ENCODE measurements around the gene SEM1.

Gene SEM1

GRCh38 chr7:96739609-96740008, 30.0 kb upstream of the SEM1 start:
- H3K4me1 ChIP-seq (ENCODE audit: control insufficient read depth in 2 of 2, insufficient read depth in 1 of 2, low read depth in 1 of 2, low read length in 2 of 2): peaks cover 0 to 4% of the 10 kb centered on the region in 2 donors
- no peak overlapping the region for H3K4ac ChIP-seq (ENCODE audit: low read length)
- H3K27me3 ChIP-seq (ENCODE audit: control insufficient read depth in 3 of 3, insufficient read depth in 3 of 3, low read depth in 1 of 3, low read length in 3 of 3): peaks cover 0 to 32% (median 0%) of the 10 kb centered on the region in 3 experiments
- no peak overlapping the region for H2BK5ac ChIP-seq (ENCODE audit: low read length)
- no peak overlapping the region for H4K91ac ChIP-seq (ENCODE audit: low read depth, low read length, poor library complexity)
- H2BK12ac ChIP-seq (ENCODE audit: low read length): no peak overlapping the region
- no peak overlapping the region for H2BK15ac ChIP-seq (ENCODE audit: low read length)
- no peak overlapping the region for H3K23ac ChIP-seq (ENCODE audit: low read depth, low read length, poor library complexity)
- no peak overlapping the region for H2AFZ ChIP-seq (ENCODE audit: low read length)
- H3K4me2 ChIP-seq (ENCODE audit: insufficient read depth, low read length, poor library complexity, severe bottlenecking): no peak overlapping the region
- no peak overlapping the region for H3K27ac ChIP-seq (replicated peaks; ENCODE audit: low read length)
- H3K18ac ChIP-seq (ENCODE audit: low read length): no peak overlapping the region
- no peak overlapping the region for H3K9ac ChIP-seq (ENCODE audit: low read depth, low read length, poor library complexity)
- WGBS, 2 donors (ENCODE audit: extremely low coverage in 2 of 2, insufficient read length in 2 of 2, insufficient replicate concordance in 1 of 2): no CpG with 5 or more reads among the region's 1 CpG
- no peak overlapping the region for H4K8ac ChIP-seq (ENCODE audit: low read depth, low read length)
- H3K36me3 ChIP-seq (replicated peaks in 1 of 2; ENCODE audit: control insufficient read depth in 2 of 2, insufficient read depth in 2 of 2, low read length in 2 of 2): no peaks in the 10 kb centered on the region
- no peak overlapping the region for H2AK5ac ChIP-seq (ENCODE audit: low read depth, low read length)
- no peak for DNase-seq (ENCODE audit: low spot score)
- H3K4me3 ChIP-seq (ENCODE audit: low read length in 2 of 2): no peak overlapping the region
- H3K79me1 ChIP-seq (ENCODE audit: low read depth, low read length): no peaks in the 10 kb centered on the region
- H3K9me3 ChIP-seq (replicated peaks in 1 of 2; ENCODE audit: control insufficient read depth in 2 of 2, insufficient read depth in 1 of 2, low read depth in 1 of 2, low read length in 2 of 2): no peaks in the 10 kb centered on the region
- no peak overlapping the region for H3K14ac ChIP-seq (ENCODE audit: low read length)
- H2BK120ac ChIP-seq (ENCODE audit: low read depth, low read length): no peak overlapping the region

GRCh38 chr7:96739167-96739566, 29.5 kb upstream of the SEM1 start:
- no peak overlapping the region for H3K18ac ChIP-seq (ENCODE audit: low read length)
- peaks cover 0 to 4% of the 10 kb centered on the region in 2 donors for H3K4me1 ChIP-seq (ENCODE audit: control insufficient read depth in 2 of 2, insufficient read depth in 1 of 2, low read depth in 1 of 2, low read length in 2 of 2)
- DNase-seq (ENCODE audit: low spot score): no peak
- no peak overlapping the region for H2BK5ac ChIP-seq (ENCODE audit: low read length)
- no peak overlapping the region for H4K8ac ChIP-seq (ENCODE audit: low read depth, low read length)
- no peak overlapping the region for H2BK120ac ChIP-seq (ENCODE audit: low read depth, low read length)
- H3K36me3 ChIP-seq (replicated peaks in 1 of 2; ENCODE audit: control insufficient read depth in 2 of 2, insufficient read depth in 2 of 2, low read length in 2 of 2): no peaks in the 10 kb centered on the region
- no peak overlapping the region for H3K4me3 ChIP-seq (ENCODE audit: low read length in 2 of 2)
- H3K9ac ChIP-seq (ENCODE audit: low read depth, low read length, poor library complexity): no peak overlapping the region
- H4K91ac ChIP-seq (ENCODE audit: low read depth, low read length, poor library complexity): no peak overlapping the region
- H3K9me3 ChIP-seq (replicated peaks in 1 of 2; ENCODE audit: control insufficient read depth in 2 of 2, insufficient read depth in 1 of 2, low read depth in 1 of 2, low read length in 2 of 2): no peaks in the 10 kb centered on the region
- no peak overlapping the region for H3K4me2 ChIP-seq (ENCODE audit: insufficient read depth, low read length, poor library complexity, severe bottlenecking)
- no peak overlapping the region for H2AFZ ChIP-seq (ENCODE audit: low read length)
- no peaks in the 10 kb centered on the region for H3K79me1 ChIP-seq (ENCODE audit: low read depth, low read length)
- no peak overlapping the region for H2BK15ac ChIP-seq (ENCODE audit: low read length)
- no peak overlapping the region for H2BK12ac ChIP-seq (ENCODE audit: low read length)
- H3K23ac ChIP-seq (ENCODE audit: low read depth, low read length, poor library complexity): no peak overlapping the region
- H3K14ac ChIP-seq (ENCODE audit: low read length): no peak overlapping the region
- no CpG with 5 or more reads among the region's 1 CpG for WGBS, 2 donors (ENCODE audit: extremely low coverage in 2 of 2, insufficient read length in 2 of 2, insufficient replicate concordance in 1 of 2)
- H3K4ac ChIP-seq (ENCODE audit: low read length): no peak overlapping the region
- peaks cover 0 to 32% (median 0%) of the 10 kb centered on the region in 3 experiments for H3K27me3 ChIP-seq (ENCODE audit: control insufficient read depth in 3 of 3, insufficient read depth in 3 of 3, low read depth in 1 of 3, low read length in 3 of 3)
- H3K27ac ChIP-seq (replicated peaks; ENCODE audit: low read length): no peak overlapping the region
- H2AK5ac ChIP-seq (ENCODE audit: low read depth, low read length): no peak overlapping the region

- no peaks in the 10 kb centered on the region for H3K9me3 ChIP-seq (replicated peaks in 1 of 2; ENCODE audit: control insufficient read depth in 2 of 2, insufficient read depth in 1 of 2, low read depth in 1 of 2, low read length in 2 of 2)
- no peak overlapping the region for H4K91ac ChIP-seq (ENCODE audit: low read depth, low read length, poor library complexity)
- H3K4me2 ChIP-seq (ENCODE audit: insufficient read depth, low read length, poor library complexity, severe bottlenecking): no peak overlapping the region
- H3K27ac ChIP-seq (replicated peaks; ENCODE audit: low read length): no peak overlapping the region
- H3K36me3 ChIP-seq (replicated peaks in 1 of 2; ENCODE audit: control insufficient read depth in 2 of 2, insufficient read depth in 2 of 2, low read length in 2 of 2): no peaks in the 10 kb centered on the region
- H3K4me1 ChIP-seq (ENCODE audit: control insufficient read depth in 2 of 2, insufficient read depth in 1 of 2, low read depth in 1 of 2, low read length in 2 of 2): peaks cover 0 to 4% of the 10 kb centered on the region in 2 donors
- H2BK15ac ChIP-seq (ENCODE audit: low read length): no peak overlapping the region
- H3K79me1 ChIP-seq (ENCODE audit: low read depth, low read length): no peaks in the 10 kb centered on the region
- no peak overlapping the region for H2BK12ac ChIP-seq (ENCODE audit: low read length)
- no peak overlapping the region for H3K4ac ChIP-seq (ENCODE audit: low read length)
- H4K8ac ChIP-seq (ENCODE audit: low read depth, low read length): no peak overlapping the region
- no peak overlapping the region for H3K14ac ChIP-seq (ENCODE audit: low read length)
- H3K18ac ChIP-seq (ENCODE audit: low read length): no peak overlapping the region
- H2BK120ac ChIP-seq (ENCODE audit: low read depth, low read length): no peak overlapping the region
- WGBS, 2 donors (ENCODE audit: extremely low coverage in 2 of 2, insufficient read length in 2 of 2, insufficient replicate concordance in 1 of 2): no CpG with 5 or more reads among the region's 2 CpGs
- H3K27me3 ChIP-seq (ENCODE audit: control insufficient read depth in 3 of 3, insufficient read depth in 3 of 3, low read depth in 1 of 3, low read length in 3 of 3): peaks cover 0 to 32% (median 0%) of the 10 kb centered on the region in 3 experiments
- no peak overlapping the region for H2AFZ ChIP-seq (ENCODE audit: low read length)
- DNase-seq (ENCODE audit: low spot score): no peak
- H2BK5ac ChIP-seq (ENCODE audit: low read length): no peak overlapping the region
- no peak overlapping the region for H3K4me3 ChIP-seq (ENCODE audit: low read length in 2 of 2)
- no peak overlapping the region for H3K9ac ChIP-seq (ENCODE audit: low read depth, low read length, poor library complexity)
- H3K23ac ChIP-seq (ENCODE audit: low read depth, low read length, poor library complexity): no peak overlapping the region
- H2AK5ac ChIP-seq (ENCODE audit: low read depth, low read length): no peak overlapping the region
These were observed 29.1 kb upstream of the SEM1 start for GRCh38 chr7:96738705-96739104.

- no peak overlapping the region for H3K4me3 ChIP-seq (ENCODE audit: low read length in 2 of 2)
- H3K9ac ChIP-seq (ENCODE audit: low read depth, low read length, poor library complexity): no peak overlapping the region
- no peak overlapping the region for H2BK15ac ChIP-seq (ENCODE audit: low read length)
- H4K91ac ChIP-seq (ENCODE audit: low read depth, low read length, poor library complexity): no peak overlapping the region
- no peak overlapping the region for H3K23ac ChIP-seq (ENCODE audit: low read depth, low read length, poor library complexity)
- no peaks in the 10 kb centered on the region for H3K9me3 ChIP-seq (replicated peaks in 1 of 2; ENCODE audit: control insufficient read depth in 2 of 2, insufficient read depth in 1 of 2, low read depth in 1 of 2, low read length in 2 of 2)
- no peak overlapping the region for H3K4me2 ChIP-seq (ENCODE audit: insufficient read depth, low read length, poor library complexity, severe bottlenecking)
- WGBS, 2 donors (ENCODE audit: extremely low coverage in 2 of 2, insufficient read length in 2 of 2, insufficient replicate concordance in 1 of 2): no CpG with 5 or more reads among the region's 3 CpGs
- no peak overlapping the region for H3K4ac ChIP-seq (ENCODE audit: low read length)
- no peak overlapping the region for H2AFZ ChIP-seq (ENCODE audit: low read length)
- H3K36me3 ChIP-seq (replicated peaks in 1 of 2; ENCODE audit: control insufficient read depth in 2 of 2, insufficient read depth in 2 of 2, low read length in 2 of 2): no peaks in the 10 kb centered on the region
- H2BK12ac ChIP-seq (ENCODE audit: low read length): no peak overlapping the region
- H3K79me1 ChIP-seq (ENCODE audit: low read depth, low read length): no peaks in the 10 kb centered on the region
- H3K18ac ChIP-seq (ENCODE audit: low read length): no peak overlapping the region
- no peak overlapping the region for H3K14ac ChIP-seq (ENCODE audit: low read length)
- no peak overlapping the region for H3K27ac ChIP-seq (replicated peaks; ENCODE audit: low read length)
- no peak overlapping the region for H2BK5ac ChIP-seq (ENCODE audit: low read length)
- H4K8ac ChIP-seq (ENCODE audit: low read depth, low read length): no peak overlapping the region
- H3K4me1 ChIP-seq (ENCODE audit: control insufficient read depth in 2 of 2, insufficient read depth in 1 of 2, low read depth in 1 of 2, low read length in 2 of 2): peaks cover 0 to 4% of the 10 kb centered on the region in 2 donors
- DNase-seq (ENCODE audit: low spot score): no peak
- no peak overlapping the region for H2BK120ac ChIP-seq (ENCODE audit: low read depth, low read length)
- peaks cover 0 to 32% (median 0%) of the 10 kb centered on the region in 3 experiments for H3K27me3 ChIP-seq (ENCODE audit: control insufficient read depth in 3 of 3, insufficient read depth in 3 of 3, low read depth in 1 of 3, low read length in 3 of 3)
- H2AK5ac ChIP-seq (ENCODE audit: low read depth, low read length): no peak overlapping the region
These were observed 28.0 kb upstream of the SEM1 start for GRCh38 chr7:96737545-96738050.

Data from neuronal stem cell (in vitro differentiated cells).